H1 (cell line): ENCODE measurements around the gene ASCC3. TPM values are rescaled to one million over a fixed set of nuclear protein-coding genes. Genes with fewer than 3 reads are reported as not detected.

Experiments used
- CBX8 ChIP-seq: fragments of 300-800, 300-1000 bp; sonication (generic); IDR thresholded peaks from 2 replicates; pipeline ENCODE4 v1.7.1; 2016; ENCODE audit warnings: low read depth, low read length, borderline replicate concordance
- polyA plus RNA-seq, 7 experiments: library from polyadenylated mRNA; depleted of rRNA in 3 of 7; stranded (reverse) in 5 of 7; unstranded in 2 of 7; fragments of >200 nt in 5 of 7; fragments of 200-250 nt in 2 of 7; gene quantifications; 1 replicate in 5 of 7; 2 replicates in 1 of 7; 4 replicates in 1 of 7; pipeline versions ENCODE4 v1.2.1 to v1.2.3, GENCODE V29; 2011 to 2013; ENCODE audit warnings: missing spikeins in 2 of 7, mixed read lengths in 2 of 7
- total RNA-seq: library from RNA; stranded (reverse); fragmentation: NEBNext Ultra II Directional; extraction: Animal tissue kit (Norgen Biotek cat#: 25700); gene quantifications from 2 replicates; pipeline ENCODE4 v1.2.1, GENCODE V29; 2021
- TF ChIP-seq, protein P1 (sequence below): IDR thresholded peaks from 2 replicates; pipeline ENCODE4 v1.6.1; 2011; ENCODE audit warnings: low read length, improper control_type of control experiment

ASCC3 gene
- total and polyA plus RNA-seq, 2 of the 8 experiments (the other 6 are each of a cell fraction or from before 2014, with no cell fraction given): 37.5 to 77.8 TPM

DNA sequence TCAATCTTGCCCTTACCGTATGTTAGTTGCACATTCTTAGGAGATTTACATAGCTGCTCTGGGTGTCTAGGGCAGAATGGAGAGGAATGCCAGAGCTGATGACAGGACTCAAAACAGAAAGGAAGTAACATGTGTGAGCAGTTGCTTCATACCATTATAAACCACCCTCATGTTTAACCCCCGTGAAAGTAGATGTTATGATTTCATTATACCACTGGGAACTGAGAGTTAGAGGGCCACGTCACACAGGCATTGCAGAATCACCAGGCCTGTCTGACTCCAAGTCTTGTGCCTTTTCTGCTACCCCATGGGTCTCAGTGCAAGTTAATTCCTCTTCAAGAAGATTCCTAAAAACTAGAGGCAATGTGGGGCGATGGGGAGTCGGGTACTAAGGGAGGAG is 392.9 kb downstream of the ASCC3 start (continued):
- TF ChIP-seq CBX8: no peak
- TF ChIP-seq, protein P1, sequence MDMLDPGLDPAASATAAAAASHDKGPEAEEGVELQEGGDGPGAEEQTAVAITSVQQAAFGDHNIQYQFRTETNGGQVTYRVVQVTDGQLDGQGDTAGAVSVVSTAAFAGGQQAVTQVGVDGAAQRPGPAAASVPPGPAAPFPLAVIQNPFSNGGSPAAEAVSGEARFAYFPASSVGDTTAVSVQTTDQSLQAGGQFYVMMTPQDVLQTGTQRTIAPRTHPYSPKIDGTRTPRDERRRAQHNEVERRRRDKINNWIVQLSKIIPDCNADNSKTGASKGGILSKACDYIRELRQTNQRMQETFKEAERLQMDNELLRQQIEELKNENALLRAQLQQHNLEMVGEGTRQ: no peak
